ENCODE results near the gene THSD4. TPM values are rescaled to one million over a fixed set of nuclear protein-coding genes. Genes with fewer than 3 reads are reported as not detected.
"Not testable (repeated sequence)": the region's sequence is repeated elsewhere in the genome, so short reads cannot be mapped to it uniquely, and the experiment has no call there.

THSD4 gene
- total RNA-seq, 1 donor from 2014 or later, result 5.1 TPM

DNA sequence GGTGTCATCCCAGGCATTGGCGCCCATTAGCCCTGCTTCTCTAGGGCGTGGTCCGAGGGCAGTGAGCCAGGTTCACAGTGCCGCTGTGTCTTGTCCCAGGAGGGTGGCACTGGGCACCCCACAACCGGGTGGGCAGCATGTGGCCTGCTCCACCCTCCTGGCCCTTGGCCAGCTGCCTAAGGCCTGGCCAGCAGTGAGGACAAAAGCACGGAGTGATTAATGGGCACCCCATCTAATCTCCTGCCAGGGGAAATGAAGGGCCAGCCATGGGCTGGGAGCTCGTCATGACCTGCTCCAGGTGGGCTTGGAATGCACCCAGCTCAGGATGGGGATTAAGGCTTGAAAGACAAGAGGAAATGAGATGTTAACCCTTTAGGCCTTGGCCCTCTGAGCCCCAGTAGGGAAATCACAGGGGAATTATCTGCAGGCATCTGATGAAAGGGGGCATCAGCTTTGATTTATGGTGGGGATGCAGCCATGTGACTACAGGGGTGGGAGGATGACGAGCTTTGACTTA lies 5.2 kb downstream of the THSD4 start:
- no peak for DNase-seq (ENCODE audit: low spot score)

DNA sequence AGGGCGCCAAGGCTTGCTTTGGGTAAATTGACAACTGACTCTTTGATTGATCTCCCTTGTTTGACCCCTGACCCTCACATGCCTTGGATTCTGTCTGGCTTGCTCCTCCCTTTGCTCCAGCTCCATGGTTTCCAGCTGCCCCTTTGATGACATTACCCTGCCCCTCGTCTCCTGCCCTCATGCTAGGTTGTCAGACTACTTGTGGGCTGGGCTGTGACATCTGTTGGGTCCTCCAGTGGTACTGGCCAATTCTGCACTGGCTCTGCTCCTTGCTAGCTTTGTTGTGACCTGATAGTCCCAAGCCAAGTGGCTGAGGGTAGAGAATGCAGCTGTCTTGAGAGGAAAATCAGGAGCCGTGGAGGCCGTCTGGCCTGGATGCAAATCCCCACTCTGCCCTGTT lies 6.2 kb downstream of the THSD4 start:
- no peak for DNase-seq (ENCODE audit: low spot score)

DNA sequence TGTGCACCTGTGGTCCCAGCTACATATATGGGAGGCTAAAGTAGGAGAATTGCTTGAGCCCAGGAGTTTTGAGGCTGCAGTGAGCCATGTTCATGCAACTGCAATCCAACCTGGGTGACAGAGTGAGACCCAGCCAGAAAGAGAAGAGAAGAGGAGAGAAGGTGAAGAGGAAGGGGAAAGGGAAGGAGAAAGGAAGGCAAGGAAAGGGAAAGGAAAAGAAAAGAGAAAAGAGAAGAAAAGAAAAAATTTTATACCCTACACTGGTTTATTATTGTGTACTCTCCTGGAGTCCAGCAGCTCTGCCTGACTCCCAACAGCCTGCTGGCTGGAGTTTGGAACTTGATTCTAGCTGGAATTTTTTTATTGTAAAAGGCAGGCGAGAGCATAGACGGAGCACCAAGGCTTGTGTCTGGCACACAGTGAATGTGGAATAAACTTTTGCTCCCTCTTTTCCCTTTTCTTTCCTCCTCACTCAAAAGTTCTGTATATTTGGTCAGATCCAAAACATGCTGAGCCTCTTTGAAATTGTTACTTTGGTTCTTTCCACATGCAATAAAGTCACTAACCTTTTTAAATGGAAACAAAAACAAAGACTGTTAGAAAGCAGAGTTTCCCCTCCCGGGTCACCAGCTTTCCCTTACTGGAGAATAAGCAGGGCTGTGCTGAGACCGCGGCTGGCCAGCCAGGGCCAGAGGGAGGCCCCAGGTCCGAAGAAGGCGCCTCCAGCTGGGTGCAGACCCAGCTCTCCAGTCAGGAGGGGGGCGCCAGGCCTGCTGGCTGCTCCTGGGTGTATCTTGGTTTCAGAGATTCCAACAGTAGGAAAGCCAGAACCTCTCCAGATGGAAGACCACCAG lies 9.9 kb downstream of the THSD4 start:
- no peak for DNase-seq (ENCODE audit: low spot score)

DNA sequence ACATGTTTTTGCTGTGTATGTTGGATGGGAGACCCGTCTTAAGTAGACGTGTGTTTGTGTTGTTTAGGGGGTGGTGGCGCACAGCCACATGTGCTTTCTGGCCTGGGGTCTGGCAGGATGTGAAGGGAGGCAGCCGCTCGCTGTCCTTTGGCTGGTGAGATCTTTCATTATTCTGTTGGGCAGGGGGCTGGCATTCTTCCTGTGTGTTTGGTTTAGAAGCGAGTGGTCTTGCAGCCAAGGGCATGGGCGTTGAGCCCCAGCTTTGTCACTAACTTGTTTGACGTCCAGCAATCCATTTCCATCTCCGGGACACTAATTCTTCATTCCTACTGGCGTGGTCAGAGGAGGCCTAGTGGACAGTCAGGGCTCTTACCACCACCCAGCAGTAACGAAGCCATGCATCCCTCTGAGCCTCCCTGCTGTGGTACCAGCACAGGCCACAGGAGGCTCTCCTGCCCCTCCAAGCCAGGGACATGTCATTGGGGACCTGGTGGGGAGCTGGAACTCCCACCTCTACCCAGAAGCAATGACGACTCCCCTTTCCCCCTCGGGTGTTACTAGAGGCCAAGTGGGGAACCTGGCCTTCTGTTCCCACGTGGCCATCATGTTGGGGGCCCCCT lies 10.7 kb downstream of the THSD4 start:
- DNase-seq (ENCODE audit: low spot score), result no peak

DNA sequence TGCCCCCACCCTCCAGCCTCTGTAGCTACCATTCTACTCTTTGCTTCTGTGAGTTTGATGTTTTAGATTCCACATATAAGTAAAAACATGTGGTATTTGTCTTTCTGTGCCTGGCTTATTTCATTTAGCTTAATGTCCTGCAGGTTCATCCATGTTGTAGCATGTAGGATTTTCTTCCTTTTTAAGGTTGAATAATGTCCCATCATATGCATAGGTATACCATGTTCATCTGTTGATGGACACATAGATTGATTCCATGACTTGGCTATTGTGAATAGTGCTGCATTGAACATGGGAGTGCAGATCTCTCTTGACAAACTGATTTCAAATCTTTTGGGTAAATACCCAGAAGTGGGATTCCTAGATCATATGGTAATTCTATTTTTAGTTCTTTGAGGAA lies 11.8 kb downstream of the THSD4 start:
- no peak for DNase-seq (ENCODE audit: low spot score)

DNA sequence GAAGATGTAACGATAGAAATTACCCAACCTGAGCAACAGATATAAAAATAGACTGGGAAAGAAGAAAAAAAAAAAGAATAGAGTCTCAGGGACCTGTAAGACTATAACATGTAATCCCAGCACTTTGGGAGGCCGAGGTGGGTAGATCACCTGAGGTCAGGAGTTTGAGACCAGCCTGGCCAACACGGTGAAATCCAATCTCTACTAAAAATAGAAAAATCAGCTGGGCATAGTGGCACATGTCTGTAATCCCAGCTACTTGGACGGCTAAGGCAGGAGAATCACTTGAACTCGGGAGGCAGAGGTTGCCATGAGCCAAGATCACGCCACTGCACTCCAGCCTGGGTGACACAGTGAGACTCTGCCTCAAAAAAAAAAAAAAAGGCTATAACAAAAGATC lies 12.9 kb downstream of the THSD4 start:
- DNase-seq (ENCODE audit: low spot score), result not testable (repeated sequence)

DNA sequence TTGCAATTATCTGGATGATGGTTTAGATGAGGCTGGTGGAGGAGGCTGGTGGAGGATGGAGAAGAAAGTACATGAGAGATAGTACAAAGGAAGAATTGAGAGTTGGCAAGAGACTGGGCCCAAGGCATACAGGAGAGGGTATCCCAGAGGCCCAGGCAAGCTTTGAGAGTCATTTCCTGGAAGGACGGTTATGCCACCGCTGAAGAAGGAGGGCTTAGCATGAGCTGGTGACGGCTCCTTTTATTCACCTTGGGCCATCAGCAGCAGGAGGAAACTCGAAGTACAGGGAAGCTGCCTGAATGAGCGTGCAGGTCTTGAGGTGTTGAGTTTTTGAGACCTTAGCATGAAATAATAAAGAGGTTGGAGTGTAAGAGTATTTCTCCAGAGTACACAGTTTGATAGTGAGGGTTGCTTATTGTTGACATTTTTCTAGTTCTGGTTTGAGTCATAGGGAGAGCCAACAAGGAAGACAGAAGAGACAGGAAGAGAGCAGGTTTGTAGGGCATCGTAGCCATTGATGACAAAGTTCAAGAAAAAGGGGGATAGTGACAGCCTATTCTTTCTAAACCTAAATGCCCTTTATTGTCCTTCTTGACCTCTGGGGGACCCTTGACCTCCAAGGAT lies 13.8 kb downstream of the THSD4 start:
- no peak for DNase-seq (ENCODE audit: low spot score)

DNA sequence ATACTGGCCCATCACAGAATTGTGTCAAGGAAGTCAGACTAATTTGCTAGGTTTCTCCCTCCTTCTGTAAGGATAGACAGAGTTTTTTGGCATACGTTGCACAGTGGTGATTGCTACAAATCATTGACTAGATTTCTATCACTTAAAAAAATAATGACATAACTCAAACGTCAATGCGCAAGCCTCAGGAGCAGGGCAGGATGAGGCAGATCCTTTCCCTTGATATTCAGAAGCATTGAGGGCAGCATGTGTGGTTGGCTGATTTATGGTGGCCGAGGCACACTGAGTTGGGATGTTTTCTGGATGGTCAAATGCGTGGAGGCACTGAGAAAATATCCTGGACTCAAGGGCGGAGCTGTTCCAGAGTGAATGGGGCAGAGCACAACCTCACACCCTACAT lies 14.4 kb downstream of the THSD4 start:
- no peak for DNase-seq (ENCODE audit: low spot score)

DNA sequence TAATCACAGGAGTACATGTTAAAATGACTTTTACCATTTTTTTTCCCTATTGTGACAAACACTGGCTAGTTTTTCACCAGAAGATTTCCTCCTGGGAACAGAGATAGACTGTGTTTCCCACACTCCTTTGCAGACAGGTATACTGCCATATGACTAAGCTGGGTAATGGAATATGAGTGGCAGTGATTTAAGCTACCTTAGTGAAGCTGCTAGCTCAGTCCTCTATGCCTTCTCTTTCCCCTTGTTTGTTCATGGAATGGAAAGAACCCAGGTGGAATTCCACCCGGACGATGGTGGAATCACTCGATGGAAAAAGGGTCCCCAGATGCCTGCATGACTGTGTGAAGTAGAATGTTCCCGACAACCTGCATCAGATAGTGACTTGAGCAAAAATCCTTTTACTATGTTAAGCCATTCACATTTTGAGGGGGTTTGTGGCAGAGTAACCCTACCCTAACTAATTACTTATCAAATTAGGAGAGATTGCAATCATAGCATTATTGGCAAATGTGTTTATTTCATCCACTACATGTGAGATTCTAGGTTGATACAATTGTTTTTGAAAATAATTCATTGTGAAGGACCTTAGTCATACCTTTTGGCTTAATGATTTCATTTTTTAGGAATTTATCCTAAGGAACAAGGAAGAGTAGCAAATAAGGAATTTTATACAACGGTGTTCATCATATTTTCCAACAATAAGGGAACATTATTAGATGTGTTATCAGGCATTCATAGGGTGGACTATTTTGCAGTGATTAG lies 16.5 kb downstream of the THSD4 start:
- DNase-seq (ENCODE audit: low spot score), result no peak

DNA sequence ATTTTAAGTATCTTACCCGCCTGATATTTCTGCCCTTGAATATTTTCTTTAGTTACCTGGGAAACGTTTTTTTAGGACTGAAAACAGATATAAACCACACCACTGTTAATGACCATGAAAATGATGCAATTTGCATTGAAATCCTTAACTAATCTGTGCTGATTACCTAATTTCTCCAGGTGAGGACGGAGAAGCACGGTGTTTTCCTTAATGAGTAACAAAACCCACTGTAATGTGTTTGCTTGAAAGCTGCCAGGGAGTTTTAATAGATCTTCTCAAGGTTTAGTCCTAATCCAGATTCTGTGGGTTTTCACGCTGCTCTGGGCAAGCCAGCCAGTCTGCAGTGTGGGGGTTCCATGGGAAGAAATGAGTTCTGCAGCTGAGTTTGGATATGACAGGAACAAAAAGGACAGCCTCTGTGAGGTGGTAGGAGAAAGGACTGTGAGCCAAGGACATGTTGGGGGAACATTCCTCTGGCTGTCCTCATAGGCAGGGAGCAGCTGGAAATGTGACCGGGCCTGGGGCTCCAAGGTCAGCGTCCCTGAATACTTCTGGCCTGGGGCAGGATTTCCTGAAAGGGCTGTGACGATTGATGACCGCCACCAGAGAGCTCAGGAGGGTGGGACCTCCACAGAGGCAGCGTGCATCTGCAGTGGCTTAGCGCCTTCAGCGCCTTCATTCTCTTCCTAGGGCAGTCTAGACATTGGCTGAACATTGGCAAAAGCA lies 18.6 kb downstream of the THSD4 start:
- no peak for DNase-seq (ENCODE audit: low spot score)

DNA sequence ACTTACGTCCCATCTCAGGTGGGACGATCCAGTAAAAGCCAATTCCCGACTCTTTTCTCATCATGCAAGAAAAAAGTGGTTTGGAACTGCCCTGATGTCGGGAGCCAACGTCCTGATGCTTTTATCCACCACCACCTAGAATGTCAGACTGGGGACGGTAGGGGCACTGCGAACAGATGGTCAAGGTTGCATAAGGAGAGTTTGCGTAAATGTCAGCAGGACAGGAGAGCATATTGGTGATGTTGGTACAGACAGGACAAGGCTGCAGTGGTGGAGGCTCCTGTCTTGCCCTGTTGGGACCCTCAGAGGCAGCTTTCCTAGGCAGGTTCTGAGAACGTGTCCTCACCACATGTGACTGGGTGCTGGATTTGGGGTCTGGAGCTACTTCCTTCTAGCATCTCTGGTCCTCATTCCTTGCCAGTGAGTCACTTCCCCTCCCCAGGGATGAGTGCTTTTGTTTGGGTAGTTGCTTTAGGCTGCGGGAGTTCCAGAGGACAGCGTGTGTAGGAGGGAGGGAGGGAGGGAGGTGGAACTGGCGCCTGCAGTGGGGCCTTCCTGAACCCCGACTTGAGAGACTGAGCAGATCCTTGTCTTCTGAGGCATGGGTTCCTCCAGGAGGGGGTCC lies 21.0 kb downstream of the THSD4 start:
- no peak for DNase-seq (ENCODE audit: low spot score)

DNA sequence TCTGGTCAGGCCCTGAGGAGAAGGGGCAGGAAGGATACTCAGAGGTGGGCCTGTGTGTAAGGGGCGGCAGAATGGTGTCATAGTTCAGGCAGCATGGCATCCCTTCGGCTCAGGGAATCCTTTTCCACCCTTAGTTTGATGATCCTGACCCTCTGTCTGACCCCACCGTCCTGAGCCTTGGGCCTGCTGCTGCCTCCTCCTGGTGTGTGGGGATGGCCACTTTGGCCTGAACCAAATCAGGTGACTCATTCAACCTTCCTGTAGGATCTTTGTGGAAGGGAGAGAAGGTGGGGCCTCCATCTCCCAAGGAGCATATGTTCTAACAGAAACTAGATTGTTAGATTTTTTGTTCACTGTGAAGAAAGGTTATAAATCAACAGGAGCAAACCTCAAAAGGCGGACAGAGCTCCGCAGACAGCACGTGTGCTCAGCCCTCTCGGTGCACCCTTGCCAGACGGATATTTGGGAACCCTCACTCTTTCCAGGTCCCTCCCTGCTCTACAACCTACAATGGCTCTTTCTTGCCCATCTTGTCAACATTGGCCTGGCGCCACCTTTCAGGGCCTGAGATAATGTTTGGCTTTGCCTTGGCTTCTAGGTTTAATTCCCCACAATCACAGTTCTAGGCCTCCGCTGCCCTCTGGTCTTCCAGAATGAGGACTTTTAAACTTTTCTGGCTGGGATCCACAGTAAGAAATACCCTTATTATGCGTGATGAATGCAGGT lies 21.7 kb downstream of the THSD4 start:
- no peak for DNase-seq (ENCODE audit: low spot score)

DNA sequence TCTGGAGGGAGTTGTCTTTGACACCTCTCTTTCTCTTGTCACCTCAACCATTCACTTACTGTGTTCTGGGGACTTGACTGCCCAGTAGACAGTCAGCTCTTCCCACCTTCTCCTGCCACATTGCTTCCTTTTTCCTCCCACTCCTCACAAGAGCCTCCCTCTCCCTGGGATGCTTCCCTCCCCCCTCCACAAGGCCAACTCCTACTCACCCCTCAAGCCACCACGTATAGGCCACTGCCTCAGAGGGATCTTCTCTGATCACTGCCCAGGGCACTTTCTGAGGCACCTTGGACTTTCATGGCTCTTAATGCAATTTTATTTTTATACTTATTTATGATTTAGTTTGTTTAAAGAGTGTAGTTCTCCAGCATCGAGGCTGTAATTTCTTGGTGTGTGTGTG lies 23.2 kb downstream of the THSD4 start:
- no peak for DNase-seq (ENCODE audit: low spot score)

DNA sequence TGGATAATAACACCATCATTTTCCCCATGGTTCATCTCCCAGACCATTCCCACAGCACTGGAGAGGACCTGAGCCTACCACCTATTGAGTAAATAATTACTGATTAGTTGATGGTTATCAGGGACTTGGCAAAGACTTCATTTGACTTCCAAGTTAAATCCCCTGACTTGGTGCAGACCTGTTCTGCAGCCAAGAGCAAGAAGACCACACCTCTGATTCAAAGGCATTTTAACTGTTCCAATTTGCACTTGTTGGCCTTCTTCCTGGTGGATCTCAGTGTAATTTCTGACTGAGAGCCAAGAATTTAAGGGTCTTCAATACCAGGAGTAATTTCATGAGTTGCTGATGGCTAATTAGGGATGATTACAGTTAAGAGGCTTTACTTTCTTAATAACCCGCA lies 24.0 kb downstream of the THSD4 start:
- DNase-seq (ENCODE audit: low spot score), result no peak

DNA sequence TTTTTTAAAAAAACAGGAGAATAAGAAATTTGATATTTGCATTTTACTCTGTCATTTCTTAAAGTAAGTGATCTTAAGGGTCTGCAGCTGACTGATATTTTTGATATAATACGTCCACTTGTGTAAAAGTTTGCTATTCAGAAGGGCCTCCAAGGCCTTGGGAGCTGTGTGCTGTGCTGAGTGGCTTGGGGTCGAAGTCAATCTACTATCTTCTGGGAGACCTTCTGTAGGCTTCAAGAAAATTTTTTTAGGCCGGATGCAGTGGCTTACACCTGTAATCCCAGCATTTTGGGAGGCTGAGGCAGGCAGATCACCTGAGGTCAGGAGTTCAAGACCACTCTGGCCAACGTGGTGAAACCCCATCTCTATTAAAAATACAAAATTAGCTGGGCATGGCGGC lies 26.3 kb downstream of the THSD4 start:
- DNase-seq (ENCODE audit: low spot score), result no peak

DNA sequence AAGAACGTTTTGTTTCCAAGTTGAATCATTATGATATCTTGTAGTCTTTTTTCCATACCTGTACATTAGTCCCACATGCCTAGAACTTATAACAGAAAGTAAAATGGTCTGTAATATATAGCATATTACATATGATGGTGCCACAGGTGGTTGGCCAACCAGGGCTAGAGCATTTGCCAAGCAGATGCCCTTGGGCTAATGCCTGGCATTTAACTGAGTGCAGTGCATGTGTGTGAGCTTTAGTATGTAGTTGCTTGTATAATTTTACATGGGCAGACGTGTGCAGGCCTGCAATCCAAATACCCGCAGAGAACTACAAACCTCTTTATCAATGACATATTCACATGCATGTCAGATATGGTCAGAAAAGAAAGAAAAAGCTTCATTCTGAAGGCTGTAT lies 27.5 kb downstream of the THSD4 start:
- DNase-seq (ENCODE audit: low spot score), result no peak

DNA sequence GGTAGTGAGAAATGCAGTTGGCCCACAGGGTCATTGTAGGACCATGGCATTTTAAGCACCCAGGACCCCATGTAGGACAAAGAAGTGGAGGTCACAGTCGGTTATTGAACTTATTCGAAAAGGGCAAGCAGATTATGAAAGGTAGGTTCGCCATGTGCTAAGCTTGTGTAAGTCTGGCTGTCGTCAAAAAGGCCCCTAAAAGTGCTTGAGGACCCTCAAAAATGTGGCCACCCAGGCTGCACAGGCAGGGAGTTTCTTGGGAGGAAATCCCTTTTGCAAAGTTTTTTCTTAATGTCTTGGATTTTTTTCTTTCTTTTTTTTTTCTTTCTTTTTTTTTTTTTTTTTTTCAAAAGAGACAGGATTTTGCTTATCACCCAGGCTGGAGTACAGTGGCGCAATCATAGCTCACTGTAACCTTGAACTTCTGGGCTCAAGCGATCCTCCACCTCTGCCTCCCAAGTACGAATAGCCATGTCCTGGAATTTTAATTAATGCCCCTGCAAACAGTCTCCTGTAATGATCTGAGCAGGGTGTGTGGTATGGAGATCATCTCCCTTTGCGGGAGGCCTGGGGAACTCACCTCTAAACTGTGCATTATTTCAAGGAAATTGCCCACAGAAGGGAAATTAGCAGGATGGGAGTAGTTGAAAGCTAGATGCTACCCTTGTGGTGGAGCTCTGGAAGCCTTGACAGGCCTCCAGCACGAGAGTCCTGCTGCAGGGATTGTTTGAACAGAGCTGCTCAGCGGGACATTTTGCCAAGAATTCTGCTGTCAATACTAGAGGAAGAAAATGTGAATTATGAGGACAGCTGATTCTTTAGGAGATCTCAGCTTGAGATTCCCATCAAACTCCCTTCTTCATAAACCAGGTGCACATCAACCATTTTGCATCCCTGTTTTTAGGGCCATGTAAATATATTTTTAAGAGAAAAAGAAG lies 28.4 kb downstream of the THSD4 start:
- no peak for DNase-seq (ENCODE audit: low spot score)

DNA sequence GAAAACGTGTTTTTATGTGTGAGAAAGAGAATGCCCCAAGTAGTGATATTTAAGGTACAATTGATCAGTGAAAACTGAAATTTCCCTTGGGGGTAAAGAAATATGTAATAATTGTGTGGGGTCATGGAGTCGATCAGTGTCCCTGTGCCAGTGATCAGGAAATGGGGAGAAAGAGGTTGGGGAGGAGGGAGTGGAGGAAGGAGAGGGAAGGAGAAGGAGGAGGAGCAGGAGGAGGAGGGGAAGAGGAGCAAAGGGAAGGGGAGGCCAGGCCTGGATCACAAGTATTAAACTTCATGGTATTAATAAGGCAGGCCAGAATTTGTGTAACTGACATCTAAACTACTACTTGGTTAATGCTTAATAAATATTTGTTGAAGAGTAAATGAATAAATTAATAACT lies 30.4 kb downstream of the THSD4 start:
- no peak for DNase-seq (ENCODE audit: low spot score)

DNA sequence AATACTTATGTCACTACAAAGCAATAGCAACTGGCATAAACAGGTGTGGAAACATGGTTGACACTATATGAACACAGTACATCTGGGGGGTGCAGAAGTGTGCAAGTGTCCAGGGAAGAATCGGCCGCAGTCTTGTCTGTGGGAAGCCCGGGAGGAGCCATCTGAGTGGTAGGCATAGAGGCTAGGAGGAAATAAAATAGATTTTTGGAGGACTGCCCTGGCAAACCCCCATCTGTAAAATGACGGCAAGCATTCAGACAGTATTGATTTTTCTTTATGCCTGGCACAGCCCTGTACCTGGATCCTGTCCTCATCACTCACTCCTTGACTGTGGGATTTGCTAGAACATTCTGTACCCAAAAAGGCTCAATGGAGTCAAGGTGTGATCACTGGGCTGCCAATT lies 31.3 kb downstream of the THSD4 start:
- DNase-seq (ENCODE audit: low spot score), result no peak

Data from mesenteric fat pad (tissue), 1 donor.